Activated T-cell treated with anti-CD3 and anti-CD28 coated beads, Interleukin-2, amount 50 U/mL, for 24 hours (primary cell): ENCODE measurements around the gene CANT1.
A peak's percentile ranks its signal among the peaks of the same experiment; 100 is the strongest.
"Not testable (repeated sequence)": the region's sequence is repeated elsewhere in the genome, so short reads cannot be mapped to it uniquely, and the experiment has no call there.

Source experiments
- DNase-seq: peaks from one replicate; pipeline ENCODE4 v3.0.0-alpha.2; 2020
- H3K27ac Mint-ChIP-seq: 2 replicates; pipeline ENCODE4 v1.8.0; 2020; ENCODE audit warnings: mild to moderate bottlenecking, mixed read lengths
- H3K27me3 Mint-ChIP-seq: 2 replicates; pipeline ENCODE4 v1.8.0; 2020; ENCODE audit warnings: mixed read lengths
- H3K36me3 Mint-ChIP-seq: 2 replicates; pipeline ENCODE4 v1.8.0; 2020; ENCODE audit warnings: low read depth, mixed read lengths
- H3K4me1 Mint-ChIP-seq: 2 replicates; pipeline ENCODE4 v1.8.0; 2020; ENCODE audit warnings: low read depth, mixed read lengths
- H3K4me3 Mint-ChIP-seq: 2 replicates; pipeline ENCODE4 v1.8.0; 2020; ENCODE audit warnings: mild to moderate bottlenecking, moderate library complexity, mixed read lengths
- H3K9me3 Mint-ChIP-seq: 2 replicates; pipeline ENCODE4 v1.8.0; 2020; ENCODE audit warnings: mixed read lengths

CANT1 gene

GRCh38 chr17:79036596-79036995 is 27.0 kb upstream of the CANT1 start:
- no peaks in the 10 kb centered on the region for H3K4me1 Mint-ChIP-seq
- no peak for DNase-seq
- no peak overlapping the region for H3K27ac Mint-ChIP-seq
- H3K27me3 Mint-ChIP-seq: peaks cover 4% of the 10 kb centered on the region
- H3K36me3 Mint-ChIP-seq: no peaks in the 10 kb centered on the region
- H3K9me3 Mint-ChIP-seq: no peaks in the 10 kb centered on the region
- no peak overlapping the region for H3K4me3 Mint-ChIP-seq

- Mint-ChIP-seq H3K27me3 (peaks cover 5% of the 10 kb centered on the region), H3K9me3 (no peaks in the 10 kb centered on the region), H3K27ac (no peak overlapping the region), H3K4me1 (no peaks in the 10 kb centered on the region), H3K4me3 (no peak overlapping the region), H3K36me3 (no peaks in the 10 kb centered on the region)
- DNase-seq: no peak
Measured at GRCh38 chr17:79036181-79036580, 26.6 kb upstream of the CANT1 start.

GRCh38 chr17:79035686-79036085 is 26.1 kb upstream of the CANT1 start:
- H3K9me3 Mint-ChIP-seq: no peaks in the 10 kb centered on the region
- H3K36me3 Mint-ChIP-seq: no peaks in the 10 kb centered on the region
- H3K4me3 Mint-ChIP-seq: no peak overlapping the region
- H3K27me3 Mint-ChIP-seq: peaks cover 5% of the 10 kb centered on the region
- H3K27ac Mint-ChIP-seq: no peak overlapping the region
- no peak for DNase-seq
- no peaks in the 10 kb centered on the region for H3K4me1 Mint-ChIP-seq

- H3K4me3 Mint-ChIP-seq: no peak overlapping the region
- H3K36me3 Mint-ChIP-seq: no peaks in the 10 kb centered on the region
- no peak overlapping the region for H3K27ac Mint-ChIP-seq
- H3K4me1 Mint-ChIP-seq: no peaks in the 10 kb centered on the region
- peaks cover 5% of the 10 kb centered on the region for H3K27me3 Mint-ChIP-seq
- DNase-seq: no peak
- H3K9me3 Mint-ChIP-seq: no peaks in the 10 kb centered on the region
Measured at GRCh38 chr17:79034931-79035485, 25.4 kb upstream of the CANT1 start.

GRCh38 chr17:79033741-79034501 is 24.4 kb upstream of the CANT1 start:
- H3K4me3 Mint-ChIP-seq: no peak overlapping the region
- no peaks in the 10 kb centered on the region for H3K4me1 Mint-ChIP-seq
- H3K27me3 Mint-ChIP-seq: peaks cover 8% of the 10 kb centered on the region
- DNase-seq: no peak
- H3K27ac Mint-ChIP-seq: no peak overlapping the region
- H3K9me3 Mint-ChIP-seq: no peaks in the 10 kb centered on the region
- no peaks in the 10 kb centered on the region for H3K36me3 Mint-ChIP-seq

- H3K9me3 Mint-ChIP-seq: no peaks in the 10 kb centered on the region
Measured at GRCh38 chr17:79033046-79033616, 23.6 kb upstream of the CANT1 start.

GRCh38 chr17:79031996-79032875 is 22.7 kb upstream of the CANT1 start:
- Mint-ChIP-seq H3K4me1 (no peaks in the 10 kb centered on the region), H3K36me3 (no peaks in the 10 kb centered on the region), H3K27me3 (peaks cover 21% of the 10 kb centered on the region), H3K27ac (no peak overlapping the region), H3K9me3 (no peaks in the 10 kb centered on the region), H3K4me3 (no peak overlapping the region)
- DNase-seq: no peak

More at GRCh38 chr17:79033046-79033616, 23.6 kb upstream of the CANT1 start:
- Mint-ChIP-seq H3K27ac (no peak overlapping the region), H3K27me3 (peaks cover 16% of the 10 kb centered on the region), H3K36me3 (no peaks in the 10 kb centered on the region), H3K4me3 (no peak overlapping the region), H3K4me1 (no peaks in the 10 kb centered on the region)
- no peak for DNase-seq

GRCh38 chr17:79030636-79031035 is 21.1 kb upstream of the CANT1 start:
- not testable (repeated sequence) for H3K36me3 Mint-ChIP-seq, H3K9me3 Mint-ChIP-seq, DNase-seq, H3K27ac Mint-ChIP-seq, H3K4me3 Mint-ChIP-seq, H3K4me1 Mint-ChIP-seq
- peaks cover 31% of the 10 kb centered on the region for H3K27me3 Mint-ChIP-seq

GRCh38 chr17:79029327-79030009 is 19.9 kb upstream of the CANT1 start:
- DNase-seq: no peak
- Mint-ChIP-seq H3K9me3 (no peaks in the 10 kb centered on the region), H3K4me3 (no peak overlapping the region), H3K27ac (no peak overlapping the region), H3K4me1 (peaks cover 3% of the 10 kb centered on the region), H3K36me3 (no peaks in the 10 kb centered on the region), H3K27me3 (peaks cover 40% of the 10 kb centered on the region)

GRCh38 chr17:79028496-79029326 is 19.1 kb upstream of the CANT1 start:
- Mint-ChIP-seq H3K9me3 (no peaks in the 10 kb centered on the region), H3K27me3 (peaks cover 44% of the 10 kb centered on the region), H3K36me3 (no peaks in the 10 kb centered on the region), H3K4me1 (peaks cover 6% of the 10 kb centered on the region), H3K27ac (no peak overlapping the region), H3K4me3 (no peak overlapping the region)
- DNase-seq: no peak

- Mint-ChIP-seq H3K27ac (no peak overlapping the region), H3K27me3 (peaks cover 51% of the 10 kb centered on the region), H3K4me3 (no peak overlapping the region), H3K4me1 (peaks cover 8% of the 10 kb centered on the region), H3K36me3 (no peaks in the 10 kb centered on the region), H3K9me3 (no peaks in the 10 kb centered on the region)
- peak; percentile 11 for DNase-seq
Measured at GRCh38 chr17:79027925-79028491, 18.4 kb upstream of the CANT1 start.

GRCh38 chr17:79027274-79027924 is 17.8 kb upstream of the CANT1 start:
- Mint-ChIP-seq H3K27ac (no peak overlapping the region), H3K4me3 (no peak overlapping the region), H3K36me3 (no peaks in the 10 kb centered on the region), H3K27me3 (peaks cover 55% of the 10 kb centered on the region), H3K4me1 (peaks cover 8% of the 10 kb centered on the region), H3K9me3 (no peaks in the 10 kb centered on the region)
- DNase-seq: peak; percentile 25
